Measurements from ENCODE around the gene P2RY13. TPM values are rescaled to one million over a fixed set of nuclear protein-coding genes. Genes with fewer than 3 reads are reported as not detected.

Gene P2RY13
- total RNA-seq, 1 experiment from 2014 or later = not detected

- H3K27me3 ChIP-seq (ENCODE audit: insufficient read depth, low read length) = no peaks in the 10 kb centered on the region
- DNase-seq = no peak
- no peak overlapping the region for H3K9ac ChIP-seq (ENCODE audit: extremely low read depth, insufficient read length, low read length)
- no peak overlapping the region for H3T11ph ChIP-seq (ENCODE audit: low read length)
- no CpG with 5 or more reads among the region's 3 CpGs for WGBS (ENCODE audit: extremely low coverage, insufficient read length, low lambda C conversion rate)
- H2AFZ ChIP-seq (ENCODE audit: low read length) = no peak overlapping the region
- Mint-ChIP-seq H3K27me3 (ENCODE audit: low read depth) (no peaks in the 10 kb centered on the region), H3K4me3 (no peak overlapping the region), H3K9me3 (no peaks in the 10 kb centered on the region), H3K36me3 (ENCODE audit: insufficient read depth in 1 of 3, low read depth in 3 of 3) (no peaks in the 10 kb centered on the region), H3K27ac (no peak overlapping the region), H3K4me1 (peaks cover 5% of the 10 kb centered on the region in 2 experiments)
- H4K20me1 ChIP-seq (ENCODE audit: control insufficient read depth, insufficient read depth, insufficient read length) = no peaks in the 10 kb centered on the region
- H2BK15ac ChIP-seq (ENCODE audit: low read depth, low read length) = no peak overlapping the region
- H2AK5ac ChIP-seq (ENCODE audit: insufficient read length, low read length) = no peak overlapping the region
- no peak overlapping the region for H3K14ac ChIP-seq (ENCODE audit: insufficient read depth, low read length)
- no peak overlapping the region for H2BK12ac ChIP-seq (ENCODE audit: insufficient read length, low read depth, low read length)
- no peak overlapping the region for H4K8ac ChIP-seq (replicated peaks; ENCODE audit: insufficient read length, low read depth, low read length)
- H2BK120ac ChIP-seq (ENCODE audit: low read depth, low read length, poor library complexity, severe bottlenecking) = no peak overlapping the region
- H3K27ac ChIP-seq (ENCODE audit: insufficient read length, low read depth, low read length) = no peak overlapping the region
- H4K91ac ChIP-seq (ENCODE audit: insufficient read length, low read depth, low read length) = no peak overlapping the region
- H2BK20ac ChIP-seq (ENCODE audit: low read depth, low read length, poor library complexity, severe bottlenecking) = no peak overlapping the region
- H3K18ac ChIP-seq (ENCODE audit: insufficient read length, low read depth, low read length) = no peak overlapping the region
- no peaks in the 10 kb centered on the region for H3K9me3 ChIP-seq (ENCODE audit: control insufficient read depth, low read depth, low read length)
- no peak overlapping the region for H4K5ac ChIP-seq (ENCODE audit: insufficient read length, low read depth, low read length)
- no peak overlapping the region for H3K4ac ChIP-seq (ENCODE audit: low read depth, low read length)
- H3K23me2 ChIP-seq (ENCODE audit: insufficient read length, low read depth, low read length, poor library complexity, severe bottlenecking) = no peaks in the 10 kb centered on the region
- H3K23ac ChIP-seq (ENCODE audit: insufficient read length, low read depth, low read length) = no peak overlapping the region
- no peaks in the 10 kb centered on the region for H3K79me1 ChIP-seq (ENCODE audit: insufficient read depth, low read depth, low read length, poor library complexity, severe bottlenecking)
- no peaks in the 10 kb centered on the region for H3K4me1 ChIP-seq (ENCODE audit: insufficient read depth, low read length)
- H3K4me2 ChIP-seq (ENCODE audit: insufficient read depth, insufficient read length, low read length) = no peak overlapping the region
- TF ChIP-seq CTCF (conservative IDR thresholded peaks at IDR 0.05) = no peak
- H2BK5ac ChIP-seq (ENCODE audit: insufficient read length, low read length) = no peak overlapping the region
- H3K79me2 ChIP-seq (ENCODE audit: insufficient read depth, low read length) = no peaks in the 10 kb centered on the region
- no peak overlapping the region for H3K56ac ChIP-seq (ENCODE audit: insufficient read length, low read depth, low read length)
Measured at GRCh38 chr3:151289445-151289844, 39.9 kb downstream of the P2RY13 start.
